Activated naive CD8-positive, alpha-beta T cell treated with anti-CD3 and anti-CD28 coated beads, Interleukin-2, amount 10 ng/mL, durations not matched to agents 7 days and 5 days (primary cell): ENCODE measurements around the gene NCMAP. TPM values are rescaled to one million over a fixed set of nuclear protein-coding genes. Genes with fewer than 3 reads are reported as not detected.
A peak's percentile ranks its signal among the peaks of the same experiment; 100 is the strongest.

Experiments used
- ATAC-seq: fragments of 150-1000 bp; cut with Tn5 transposase; one replicate; pipeline ENCODE4 v1.10.0; 2021; ENCODE audit warnings: low read depth, moderate library complexity
- POLR2A ChIA-PET: fragments of 350-600 bp; sonication (Branson Sonifier 250); formaldehyde crosslinking; loops from one replicate; lab custom pipeline; 2021; ENCODE audit warnings: antibody characterized with exemption; lab: Charles Lee
- DNase-seq: peaks from one replicate; pipeline ENCODE4 v3.0.0; 2021
- H3K27ac Mint-ChIP-seq: one replicate; pipeline ENCODE4 v1.8.0; 2022; ENCODE audit warnings: mild to moderate bottlenecking, mixed read lengths
- H3K27me3 Mint-ChIP-seq: one replicate; pipeline ENCODE4 v1.8.0; 2022; ENCODE audit warnings: mild to moderate bottlenecking, moderate library complexity, mixed read lengths
- H3K36me3 Mint-ChIP-seq: one replicate; pipeline ENCODE4 v1.8.0; 2021; ENCODE audit warnings: mild to moderate bottlenecking, mixed read lengths
- H3K4me1 Mint-ChIP-seq: one replicate; pipeline ENCODE4 v1.8.0; 2021; ENCODE audit warnings: mixed read lengths
- H3K4me3 Mint-ChIP-seq: one replicate; pipeline ENCODE4 v1.8.0; 2022; ENCODE audit warnings: mild to moderate bottlenecking, moderate library complexity, mixed read lengths
- H3K9me3 Mint-ChIP-seq: one replicate; pipeline ENCODE4 v1.8.0; 2021; ENCODE audit warnings: mixed read lengths
- total RNA-seq, 2 experiments: library from RNA; stranded (reverse); gene quantifications; one replicate each; pipeline ENCODE4 v1.2.3, GENCODE V29; 2021

Gene NCMAP
- total RNA-seq, 2 experiments from 2014 or later: 0.19 to 0.23 TPM

DNA sequence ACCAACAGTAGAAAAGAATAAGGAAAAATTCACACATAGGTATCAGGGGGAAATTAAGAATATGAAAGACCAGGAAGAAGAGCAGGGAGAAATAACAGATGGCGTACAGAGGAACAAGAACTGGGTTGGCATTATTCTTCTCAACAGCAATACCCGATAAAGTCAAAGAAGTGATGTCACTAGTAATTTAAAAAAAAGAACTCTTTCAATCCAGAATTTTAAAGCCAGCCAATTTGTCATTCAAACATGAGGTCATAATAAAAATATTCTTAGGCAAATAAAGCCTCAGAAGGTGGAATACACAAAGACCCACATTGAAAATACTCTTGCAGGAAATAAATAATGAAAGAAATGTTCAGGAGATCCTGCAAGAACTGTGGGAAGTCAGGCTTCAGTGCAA lies 8.8 kb downstream of the NCMAP start:
- no peak for ATAC-seq
- POLR2A ChIA-PET: interaction anchor here (0.7 to 0.9 kb wide), 2 partner anchors 8 to 22 kb away, joined by 3 to 7 read pairs; no protein-coding TSS in a partner anchor
- peaks cover 14% of the 10 kb centered on the region for H3K27me3 Mint-ChIP-seq
- no peaks in the 10 kb centered on the region for H3K36me3 Mint-ChIP-seq
- H3K27ac Mint-ChIP-seq: no peak overlapping the region
- no peak overlapping the region for H3K4me3 Mint-ChIP-seq
- DNase-seq: no peak
- no peaks in the 10 kb centered on the region for H3K9me3 Mint-ChIP-seq
- H3K4me1 Mint-ChIP-seq: peaks cover 6% of the 10 kb centered on the region

DNA sequence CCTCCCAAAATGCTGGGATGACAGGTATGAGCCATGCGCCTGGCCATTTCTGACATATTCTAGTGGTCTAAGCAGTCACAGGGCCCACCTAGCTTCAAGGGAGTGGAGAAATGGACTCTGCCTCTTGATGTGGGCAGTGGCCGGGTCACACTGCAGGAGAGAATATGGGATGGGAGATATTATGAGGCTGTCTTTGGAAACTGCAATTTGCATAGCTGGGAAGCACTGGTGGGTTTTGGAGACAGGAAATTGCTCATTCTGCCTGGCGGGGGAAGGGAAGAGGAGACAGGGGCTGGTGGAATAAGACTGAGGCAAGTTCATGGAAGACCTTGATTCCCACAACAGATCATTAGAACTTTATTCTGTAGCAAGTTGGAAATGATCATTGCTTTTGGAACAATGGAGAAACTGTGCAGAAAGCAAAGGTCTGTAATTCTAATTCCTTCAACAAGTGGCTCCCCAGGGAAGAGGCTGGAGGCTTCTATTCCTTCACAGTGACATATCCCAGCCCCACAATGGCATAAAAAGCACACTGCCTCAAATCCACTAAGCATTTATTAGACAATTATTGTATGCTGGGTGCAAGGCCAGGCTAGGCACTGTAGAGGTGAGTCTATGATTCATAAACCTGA lies 10.5 kb downstream of the NCMAP start:
- no peak overlapping the region for H3K27ac Mint-ChIP-seq
- DNase-seq: no peak
- POLR2A ChIA-PET: no interaction called here
- no peaks in the 10 kb centered on the region for H3K9me3 Mint-ChIP-seq
- H3K4me1 Mint-ChIP-seq: peaks cover 6% of the 10 kb centered on the region
- no peaks in the 10 kb centered on the region for H3K36me3 Mint-ChIP-seq
- no peak for ATAC-seq
- peaks cover 12% of the 10 kb centered on the region for H3K27me3 Mint-ChIP-seq
- no peak overlapping the region for H3K4me3 Mint-ChIP-seq

DNA sequence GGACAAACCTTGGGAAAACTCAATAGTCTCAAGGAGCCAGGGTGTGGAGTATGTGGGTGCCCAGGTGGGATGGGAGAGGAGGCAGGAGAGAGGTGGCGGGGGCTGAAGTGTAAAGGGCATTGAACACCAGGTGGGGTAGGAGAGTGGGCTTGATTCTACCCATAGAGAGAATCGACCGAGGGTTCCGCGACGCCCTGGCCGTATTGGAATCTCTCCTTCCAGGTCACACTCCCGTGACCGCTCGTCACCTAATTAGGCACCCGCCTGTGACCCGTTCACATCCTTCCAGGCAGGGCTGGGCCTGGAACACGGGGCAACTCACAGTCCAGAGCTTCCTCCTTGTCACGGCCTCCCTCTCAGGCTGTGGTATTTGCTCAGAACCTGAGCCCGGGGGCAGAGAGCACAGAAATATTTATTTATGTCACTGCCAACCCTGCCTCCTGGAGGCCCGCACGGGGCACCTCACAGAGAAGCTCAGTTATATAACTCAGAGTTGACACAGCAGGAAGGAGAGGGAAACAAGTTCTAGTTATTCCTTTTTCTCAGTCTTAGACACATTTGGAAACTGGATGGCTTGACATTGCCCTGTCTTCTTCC lies 12.0 kb downstream of the NCMAP start:
- Mint-ChIP-seq H3K4me1 (peaks cover 16% of the 10 kb centered on the region), H3K27ac (peak overlapping the region; percentile 32), H3K27me3 (peaks cover 11% of the 10 kb centered on the region), H3K36me3 (peaks cover 1% of the 10 kb centered on the region), H3K4me3 (no peak overlapping the region), H3K9me3 (no peaks in the 10 kb centered on the region)
- no peak for ATAC-seq
- DNase-seq: no peak
- POLR2A ChIA-PET: no interaction called here

DNA sequence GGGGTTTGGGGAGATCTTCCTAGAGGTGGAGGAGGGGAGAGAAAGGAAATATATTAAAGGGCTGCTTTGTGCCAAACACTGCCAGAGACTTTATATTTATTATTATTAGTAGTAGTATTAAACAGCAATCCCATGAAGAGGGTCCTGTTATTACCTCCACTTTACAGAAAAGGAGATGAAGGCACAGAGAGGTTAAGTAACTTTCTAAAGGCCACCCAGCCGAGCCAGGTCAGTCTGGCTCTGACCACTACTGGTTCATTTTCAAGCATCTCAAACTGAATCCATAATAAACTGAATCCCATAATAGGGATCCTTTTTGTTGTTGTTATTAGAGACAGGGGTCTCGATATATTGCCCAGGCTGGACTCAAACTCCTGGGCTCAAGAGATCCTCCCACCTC lies 12.6 kb downstream of the NCMAP start:
- peaks cover 19% of the 10 kb centered on the region for H3K4me1 Mint-ChIP-seq
- ATAC-seq: no peak
- POLR2A ChIA-PET: no interaction called here
- peaks cover 1% of the 10 kb centered on the region for H3K36me3 Mint-ChIP-seq
- no peaks in the 10 kb centered on the region for H3K9me3 Mint-ChIP-seq
- H3K4me3 Mint-ChIP-seq: no peak overlapping the region
- no peak for DNase-seq
- H3K27ac Mint-ChIP-seq: peak overlapping the region; percentile 32
- peaks cover 11% of the 10 kb centered on the region for H3K27me3 Mint-ChIP-seq

DNA sequence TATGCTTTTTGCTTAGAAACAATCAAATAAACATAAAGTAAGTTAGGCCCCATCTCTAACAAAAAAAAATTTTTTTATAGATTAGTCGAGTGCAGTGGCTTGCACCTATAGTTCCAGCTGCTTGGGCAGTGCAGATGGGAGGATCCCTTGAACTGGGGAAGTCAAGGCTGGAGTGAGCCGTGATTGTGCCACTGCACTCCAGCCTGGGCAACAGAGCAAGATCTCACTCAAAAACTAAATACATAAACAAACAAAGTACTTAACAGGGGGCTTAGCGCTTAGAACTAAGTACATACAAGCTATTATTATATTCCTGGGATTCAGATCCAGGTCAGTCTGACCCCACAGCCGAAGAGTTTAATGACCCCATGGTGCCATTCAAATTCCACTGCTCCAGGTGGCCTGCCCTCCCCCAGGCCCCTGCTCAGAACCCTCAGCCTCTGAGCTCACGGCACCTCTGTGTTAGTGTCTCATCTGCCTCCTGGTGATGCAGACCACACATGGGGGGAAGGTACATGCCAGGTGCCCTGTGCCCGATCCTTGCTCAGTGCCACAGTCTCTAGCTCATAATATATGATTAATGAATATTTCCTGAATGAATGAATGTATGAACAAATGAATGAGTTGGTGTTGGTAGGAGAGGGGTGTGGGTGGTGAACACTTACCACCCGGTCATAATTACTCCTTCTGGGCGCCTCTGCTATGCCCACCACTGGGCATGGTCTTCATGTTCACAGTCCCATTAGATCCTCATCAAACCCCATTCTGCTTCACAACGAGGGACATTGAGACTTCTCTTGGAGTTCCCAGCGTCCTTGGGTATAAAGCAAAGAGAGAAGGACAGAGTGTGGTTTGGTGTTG lies 14.6 kb downstream of the NCMAP start:
- Mint-ChIP-seq H3K36me3 (peaks cover 1% of the 10 kb centered on the region), H3K4me1 (peaks cover 19% of the 10 kb centered on the region), H3K9me3 (no peaks in the 10 kb centered on the region), H3K27ac (no peak overlapping the region), H3K27me3 (peaks cover 4% of the 10 kb centered on the region), H3K4me3 (no peak overlapping the region)
- DNase-seq: no peak
- ATAC-seq: no peak
- POLR2A ChIA-PET: interaction anchor here (0.8 kb wide), 1 partner anchor 40 kb away, joined by 3 read pairs; no protein-coding TSS in a partner anchor

DNA sequence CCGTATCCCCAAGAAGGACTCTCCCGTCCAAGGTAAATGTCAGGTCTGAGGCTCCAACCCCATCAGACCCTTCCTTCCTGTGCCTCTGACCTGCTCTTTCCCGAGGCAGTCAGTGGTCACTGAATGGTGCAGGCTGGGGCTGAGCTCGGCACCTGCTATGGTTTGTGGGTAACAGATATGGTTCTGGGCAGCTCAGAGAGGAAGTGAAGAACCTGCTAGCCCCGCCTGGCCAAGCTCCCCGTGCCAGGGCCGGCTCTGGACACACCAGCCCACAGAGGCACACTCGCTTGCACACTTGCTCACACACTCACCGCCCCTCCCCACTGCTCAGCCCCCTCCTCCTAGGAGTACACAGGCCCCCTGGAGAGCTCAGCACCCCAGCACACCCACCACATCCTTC lies 16.4 kb downstream of the NCMAP start:
- no peaks in the 10 kb centered on the region for H3K27me3 Mint-ChIP-seq
- DNase-seq (peak; percentile 43), ATAC-seq (peak; percentile 54)
- H3K4me1 Mint-ChIP-seq: peaks cover 12% of the 10 kb centered on the region
- peak overlapping the region; percentile 35 for H3K4me3 Mint-ChIP-seq
- H3K9me3 Mint-ChIP-seq: no peaks in the 10 kb centered on the region
- peaks cover 1% of the 10 kb centered on the region for H3K36me3 Mint-ChIP-seq
- POLR2A ChIA-PET: interaction anchor here (0.6 kb wide), 1 partner anchor 9 kb away, joined by 5 read pairs; no protein-coding TSS in a partner anchor
- peak overlapping the region; percentile 82 for H3K27ac Mint-ChIP-seq

DNA sequence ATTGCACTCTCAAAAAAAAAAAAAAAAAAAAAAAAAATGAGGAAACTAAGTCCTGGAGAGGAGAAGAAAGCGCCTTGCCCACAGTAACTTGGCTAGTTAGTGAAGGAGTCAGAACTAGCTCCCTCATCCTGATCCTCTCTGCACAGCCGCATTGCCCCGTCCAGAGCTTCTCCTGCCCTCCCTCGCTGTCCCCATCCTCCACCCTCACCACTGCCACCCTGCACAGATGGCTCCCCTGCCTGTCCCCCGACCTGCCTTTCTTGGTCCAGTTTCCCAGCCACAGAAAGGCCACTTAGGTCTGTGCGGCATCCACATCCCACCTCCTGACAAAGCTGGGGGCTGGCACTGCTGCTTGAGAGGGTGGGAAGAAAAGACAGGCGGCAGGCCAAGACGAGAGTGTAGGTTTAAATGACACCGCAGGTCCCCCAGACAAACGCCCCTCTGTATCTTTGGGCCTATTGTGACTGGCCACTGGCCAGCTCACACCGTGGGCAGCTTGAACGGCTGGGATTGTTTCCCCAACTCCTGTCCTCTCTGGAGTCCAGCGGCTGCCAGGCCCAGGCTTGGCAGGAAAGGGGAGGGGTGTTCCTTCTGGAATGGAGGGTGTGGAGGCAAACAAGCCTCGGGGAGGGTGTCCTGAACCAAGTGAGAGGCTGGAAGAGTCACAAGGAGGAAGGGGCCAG lies 20.2 kb downstream of the NCMAP start:
- H3K27me3 Mint-ChIP-seq: peaks cover 5% of the 10 kb centered on the region
- peaks cover 1% of the 10 kb centered on the region for H3K36me3 Mint-ChIP-seq
- H3K4me3 Mint-ChIP-seq: no peak overlapping the region
- no peak for DNase-seq
- ATAC-seq: no peak
- no peaks in the 10 kb centered on the region for H3K9me3 Mint-ChIP-seq
- POLR2A ChIA-PET: no interaction called here
- peaks cover 12% of the 10 kb centered on the region for H3K4me1 Mint-ChIP-seq
- H3K27ac Mint-ChIP-seq: no peak overlapping the region

DNA sequence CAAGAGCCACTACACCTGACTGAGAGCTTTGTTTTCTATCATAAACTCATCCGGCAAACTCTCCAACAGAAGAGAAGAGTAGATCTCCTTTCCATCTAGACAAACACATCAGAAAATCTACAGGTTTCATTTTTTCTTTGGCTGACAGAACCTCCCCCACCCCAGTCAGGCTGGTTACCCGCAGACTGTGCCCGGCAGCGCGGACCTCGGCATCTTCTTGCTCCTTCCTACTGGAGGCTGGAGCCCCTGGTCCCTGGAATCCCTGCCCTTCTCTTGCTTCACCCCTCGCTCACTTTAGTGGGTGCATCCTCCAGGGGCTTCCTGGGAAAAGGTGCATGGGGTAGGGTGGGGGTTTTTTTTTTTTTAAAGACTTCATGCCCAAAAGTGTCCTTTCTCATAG lies 23.0 kb downstream of the NCMAP start:
- no peak overlapping the region for H3K27ac Mint-ChIP-seq
- DNase-seq (no peak), ATAC-seq (no peak)
- no peak overlapping the region for H3K4me3 Mint-ChIP-seq
- POLR2A ChIA-PET: interaction anchor here (0.7 kb wide), 1 partner anchor 7 kb away, joined by 3 read pairs; no protein-coding TSS in a partner anchor
- H3K4me1 Mint-ChIP-seq: no peaks in the 10 kb centered on the region
- H3K9me3 Mint-ChIP-seq: no peaks in the 10 kb centered on the region
- peaks cover 5% of the 10 kb centered on the region for H3K27me3 Mint-ChIP-seq
- H3K36me3 Mint-ChIP-seq: no peaks in the 10 kb centered on the region

DNA sequence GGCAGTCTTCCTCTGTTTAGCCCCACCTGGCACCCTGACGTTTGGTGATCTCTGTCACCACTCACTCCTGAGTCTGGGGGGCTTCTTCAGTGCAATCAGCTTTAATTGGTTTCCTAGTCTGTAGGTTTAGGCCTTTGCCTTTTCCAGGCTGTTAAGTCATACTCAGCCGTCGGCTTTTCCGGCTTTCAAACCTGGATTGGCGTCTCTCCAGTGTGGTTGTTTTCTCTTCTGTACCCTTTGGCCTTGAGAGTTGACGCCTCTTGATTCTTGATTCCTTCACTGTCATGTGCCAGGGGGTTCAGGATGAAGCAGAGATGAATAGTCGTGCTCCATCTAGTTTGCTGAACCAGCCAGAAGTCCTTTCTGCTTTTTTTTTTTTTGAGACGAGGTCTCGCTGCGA lies 24.9 kb downstream of the NCMAP start:
- no peak for DNase-seq
- no peaks in the 10 kb centered on the region for H3K9me3 Mint-ChIP-seq
- H3K36me3 Mint-ChIP-seq: no peaks in the 10 kb centered on the region
- H3K27ac Mint-ChIP-seq: no peak overlapping the region
- no peak overlapping the region for H3K4me3 Mint-ChIP-seq
- peaks cover 4% of the 10 kb centered on the region for H3K4me1 Mint-ChIP-seq
- POLR2A ChIA-PET: no interaction called here
- no peak for ATAC-seq
- peaks cover 7% of the 10 kb centered on the region for H3K27me3 Mint-ChIP-seq

DNA sequence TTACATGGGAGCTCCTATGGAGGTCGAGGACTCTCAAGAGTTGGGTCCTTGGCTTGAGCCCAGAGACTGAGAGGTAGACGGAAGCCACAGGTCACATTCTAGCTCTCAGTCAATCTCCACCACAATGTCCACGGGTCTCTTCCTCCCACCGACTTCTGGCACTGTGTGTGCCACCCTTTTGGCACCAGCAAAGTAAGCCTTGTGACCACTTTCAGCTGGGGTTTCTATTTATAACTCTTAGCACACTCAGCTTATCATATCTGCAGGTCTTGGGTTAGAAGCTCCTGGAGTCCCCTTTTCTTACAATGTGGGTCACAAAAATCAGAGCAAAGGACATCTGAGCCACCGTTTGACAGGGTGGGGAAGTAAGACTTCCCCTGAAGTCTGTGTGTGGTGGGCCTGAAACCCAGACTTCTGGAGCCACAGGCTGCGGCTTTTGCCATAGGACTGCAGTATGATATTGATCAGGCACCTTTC lies 28.3 kb downstream of the NCMAP start:
- DNase-seq (no peak), ATAC-seq (no peak)
- Mint-ChIP-seq H3K27ac (no peak overlapping the region), H3K4me1 (peaks cover 13% of the 10 kb centered on the region), H3K36me3 (no peaks in the 10 kb centered on the region), H3K9me3 (no peaks in the 10 kb centered on the region), H3K27me3 (peaks cover 5% of the 10 kb centered on the region), H3K4me3 (no peak overlapping the region)
- POLR2A ChIA-PET: no interaction called here

DNA sequence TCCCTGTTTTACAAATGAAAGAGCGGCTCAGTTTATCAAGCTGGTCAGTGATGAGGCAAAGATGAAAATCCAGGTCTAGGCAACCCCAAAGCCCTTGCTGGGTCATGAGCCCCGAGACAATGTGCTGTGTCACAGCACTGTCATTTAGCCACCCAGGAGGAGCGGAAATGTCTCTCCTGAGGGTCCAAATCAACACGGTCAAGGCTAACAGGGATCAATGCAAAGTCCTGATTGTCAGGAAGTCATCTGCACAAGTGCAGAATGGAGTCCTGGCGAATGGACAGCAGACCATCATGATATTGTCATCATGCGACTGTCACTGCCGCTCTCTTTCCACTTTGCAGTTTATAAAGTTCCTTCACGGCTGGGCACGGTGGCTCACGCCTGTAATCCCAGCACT lies 30.2 kb downstream of the NCMAP start:
- Mint-ChIP-seq H3K27ac (no peak overlapping the region), H3K9me3 (no peaks in the 10 kb centered on the region), H3K4me3 (no peak overlapping the region), H3K4me1 (peaks cover 13% of the 10 kb centered on the region), H3K27me3 (peaks cover 8% of the 10 kb centered on the region), H3K36me3 (no peaks in the 10 kb centered on the region)
- POLR2A ChIA-PET: interaction anchor here (0.6 to 1.1 kb wide), 2 partner anchors 8 to 21 kb away, joined by 3 to 7 read pairs; no protein-coding TSS in a partner anchor
- DNase-seq (no peak), ATAC-seq (no peak)

DNA sequence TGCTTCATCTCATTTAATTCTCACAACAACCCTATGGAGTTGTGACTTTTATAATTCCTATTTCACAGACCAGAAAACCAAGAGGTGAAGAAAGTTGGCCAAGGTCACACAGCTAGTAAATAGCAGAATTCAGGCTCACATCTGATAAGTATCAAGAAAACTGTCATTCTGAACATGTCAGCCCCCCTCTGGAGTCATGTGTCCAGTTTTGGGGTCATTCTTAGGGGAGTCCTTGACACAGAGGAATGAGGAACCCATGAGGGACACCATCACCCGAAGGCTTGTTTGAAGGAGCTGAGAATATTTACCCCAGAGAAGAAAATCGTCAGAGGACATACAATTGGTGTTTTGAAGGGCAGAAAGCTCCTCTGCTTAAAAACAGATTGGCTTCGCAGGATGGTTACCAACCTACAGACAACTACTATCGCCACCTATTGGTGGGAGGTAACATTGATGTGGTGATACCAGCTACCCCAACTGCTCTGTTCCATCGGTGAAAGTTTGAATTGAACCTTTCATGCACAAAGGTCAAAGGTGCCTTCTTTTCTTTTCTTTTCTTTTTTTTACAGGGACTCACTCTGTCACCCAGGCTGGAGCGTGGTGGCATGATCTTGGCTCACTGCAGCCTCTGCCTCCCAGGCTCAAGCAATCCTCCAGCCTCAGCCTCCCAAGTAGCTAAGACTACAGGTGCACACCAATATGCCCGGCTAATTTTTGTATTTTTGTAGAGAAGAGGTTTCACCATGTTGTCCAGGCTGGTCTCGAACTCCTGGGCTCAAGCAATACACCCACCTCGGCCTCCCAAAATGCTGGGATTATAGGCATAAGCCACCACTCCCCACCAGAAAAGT lies 31.3 kb downstream of the NCMAP start:
- peak; percentile 99 for ATAC-seq
- peak overlapping the region; percentile 22 for H3K4me3 Mint-ChIP-seq
- H3K27ac Mint-ChIP-seq: peak overlapping the region; percentile 82

More for the DNA sequence above, 31.3 kb downstream of the NCMAP start:
- Mint-ChIP-seq H3K9me3 (no peaks in the 10 kb centered on the region), H3K27me3 (peaks cover 8% of the 10 kb centered on the region), H3K4me1 (peaks cover 13% of the 10 kb centered on the region), H3K36me3 (no peaks in the 10 kb centered on the region)
- no peak for DNase-seq
- POLR2A ChIA-PET: interaction anchor here (0.7 to 1.1 kb wide), 6 partner anchors 22 to 172 kb away, joined by 3 to 7 read pairs (median 4); partner anchors contain the start of gene NIPAL3
